Testis (tissue), 2 donors: ENCODE data around the gene CA10.

ENCODE experiments used
- POLR2A ChIP-seq: fragments of 450-650 bp; IDR thresholded peaks from one replicate; pipeline ENCODE4 v1.6.1; 2017; ENCODE audit warnings: antibody characterized with exemption, mild to moderate bottlenecking, moderate library complexity
- TF ChIP-seq, protein P1 (sequence below), 3 experiments: fragments of 450-650 bp in 2 of 3; fragments of 200-600 bp in 1 of 3; sonication (generic) in 1 of 3; IDR thresholded peaks; one replicate each; pipeline ENCODE4 v1.5.1; 2016 to 2019; ENCODE audit warnings: antibody characterized with exemption in 3 of 3, mild to moderate bottlenecking in 2 of 3, moderate library complexity in 1 of 3

DNA sequence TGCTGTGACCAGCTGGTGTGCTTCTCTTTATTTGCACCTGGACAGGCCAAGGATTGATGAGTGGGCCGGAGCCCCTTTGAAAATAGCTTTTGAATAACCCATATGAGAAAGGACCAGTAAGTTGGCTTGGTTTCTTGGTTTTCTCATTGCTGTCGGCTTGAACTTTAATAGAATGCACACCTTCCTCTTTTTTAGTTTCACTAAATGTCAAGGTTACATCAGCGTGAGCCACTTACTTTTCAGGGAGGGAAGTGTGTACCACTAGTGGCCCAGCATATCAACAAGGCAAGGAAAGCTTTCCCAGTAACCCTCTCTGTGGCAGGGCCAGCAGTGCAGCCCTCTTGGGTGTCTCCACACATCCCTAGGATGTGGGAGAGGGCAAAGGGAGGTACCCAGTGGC, 433.3 kb downstream of the CA10 start:
- TF ChIP-seq, protein P1, sequence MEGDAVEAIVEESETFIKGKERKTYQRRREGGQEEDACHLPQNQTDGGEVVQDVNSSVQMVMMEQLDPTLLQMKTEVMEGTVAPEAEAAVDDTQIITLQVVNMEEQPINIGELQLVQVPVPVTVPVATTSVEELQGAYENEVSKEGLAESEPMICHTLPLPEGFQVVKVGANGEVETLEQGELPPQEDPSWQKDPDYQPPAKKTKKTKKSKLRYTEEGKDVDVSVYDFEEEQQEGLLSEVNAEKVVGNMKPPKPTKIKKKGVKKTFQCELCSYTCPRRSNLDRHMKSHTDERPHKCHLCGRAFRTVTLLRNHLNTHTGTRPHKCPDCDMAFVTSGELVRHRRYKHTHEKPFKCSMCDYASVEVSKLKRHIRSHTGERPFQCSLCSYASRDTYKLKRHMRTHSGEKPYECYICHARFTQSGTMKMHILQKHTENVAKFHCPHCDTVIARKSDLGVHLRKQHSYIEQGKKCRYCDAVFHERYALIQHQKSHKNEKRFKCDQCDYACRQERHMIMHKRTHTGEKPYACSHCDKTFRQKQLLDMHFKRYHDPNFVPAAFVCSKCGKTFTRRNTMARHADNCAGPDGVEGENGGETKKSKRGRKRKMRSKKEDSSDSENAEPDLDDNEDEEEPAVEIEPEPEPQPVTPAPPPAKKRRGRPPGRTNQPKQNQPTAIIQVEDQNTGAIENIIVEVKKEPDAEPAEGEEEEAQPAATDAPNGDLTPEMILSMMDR (IDR thresholded peaks at IDR 0.05), result no peak
- no peak for TF ChIP-seq POLR2A
